HEK293 (cell line): ENCODE results near the gene SLC25A22.
A peak's percentile ranks its signal among the peaks of the same experiment; 100 is the strongest.

Experiments used
- BCL11B ChIP-seq: fragments of 450-650 bp; formaldehyde crosslinking; IDR thresholded peaks from 2 replicates; pipeline ENCODE4 v1.5.1; 2016; ENCODE audit warnings: low read depth, missing biosample characterization, missing genetic modification characterization
- EGR2 ChIP-seq: fragments of 450-650 bp; formaldehyde crosslinking; IDR thresholded peaks from 2 replicates; pipeline ENCODE4 v1.5.1; 2016; ENCODE audit warnings: low read depth, missing biosample characterization, missing genetic modification characterization
- OVOL3 ChIP-seq: fragments of 450-650 bp; formaldehyde crosslinking; IDR thresholded peaks from 2 replicates; pipeline ENCODE4 v1.5.1; 2016; ENCODE audit warnings: missing biosample characterization, missing genetic modification characterization
- SCRT1 ChIP-seq: fragments of 450-650 bp; formaldehyde crosslinking; IDR thresholded peaks from 2 replicates; pipeline ENCODE4 v1.5.1; 2016; ENCODE audit warnings: missing biosample characterization, missing genetic modification characterization, borderline replicate concordance
- SP7 ChIP-seq: fragments of 450-650 bp; formaldehyde crosslinking; IDR thresholded peaks from 2 replicates; pipeline ENCODE4 v1.5.1; 2016; ENCODE audit warnings: missing biosample characterization, missing genetic modification characterization
- ZBTB17 ChIP-seq: fragments of 450-650 bp; formaldehyde crosslinking; IDR thresholded peaks from 2 replicates; pipeline ENCODE4 v1.5.1; 2016; ENCODE audit warnings: missing biosample characterization, missing genetic modification characterization
- ZBTB21 ChIP-seq: fragments of 450-650 bp; formaldehyde crosslinking; IDR thresholded peaks from 2 replicates; pipeline ENCODE4 v1.5.1; 2017; ENCODE audit warnings: missing biosample characterization, missing genetic modification characterization
- ZBTB7A ChIP-seq: fragments of 450-650 bp; formaldehyde crosslinking; IDR thresholded peaks from 2 replicates; pipeline ENCODE4 v1.5.1; 2016; ENCODE audit warnings: low read depth, missing biosample characterization, missing genetic modification characterization
- ZEB2 ChIP-seq: fragments of 450-650 bp; formaldehyde crosslinking; IDR thresholded peaks from 2 replicates; pipeline ENCODE4 v1.5.1; 2016; ENCODE audit warnings: missing biosample characterization, missing genetic modification characterization
- ZIC2 ChIP-seq: fragments of 450-650 bp; formaldehyde crosslinking; IDR thresholded peaks from 2 replicates; pipeline ENCODE4 v1.5.1; 2016; ENCODE audit warnings: missing biosample characterization, missing genetic modification characterization
- ZNF140 ChIP-seq: fragments of 450-650 bp; formaldehyde crosslinking; IDR thresholded peaks from 2 replicates; pipeline ENCODE4 v1.5.1; 2016; ENCODE audit warnings: missing biosample characterization, missing genetic modification characterization
- ZNF157 ChIP-seq: fragments of 450-650 bp; formaldehyde crosslinking; IDR thresholded peaks from 2 replicates; pipeline ENCODE4 v1.5.1; 2016; ENCODE audit warnings: missing biosample characterization, missing genetic modification characterization
- ZNF248 ChIP-seq: fragments of 450-650 bp; formaldehyde crosslinking; IDR thresholded peaks from 2 replicates; pipeline ENCODE4 v1.5.1; 2017; ENCODE audit warnings: missing biosample characterization, missing genetic modification characterization
- ZNF292 ChIP-seq: fragments of 450-650 bp; formaldehyde crosslinking; IDR thresholded peaks from 2 replicates; pipeline ENCODE4 v1.5.1; 2016; ENCODE audit warnings: low read depth, missing biosample characterization, missing genetic modification characterization, borderline replicate concordance
- ZNF302 ChIP-seq: fragments of 450-650 bp; formaldehyde crosslinking; IDR thresholded peaks from 2 replicates; pipeline ENCODE4 v1.5.1; 2016; ENCODE audit warnings: missing biosample characterization, missing genetic modification characterization, low read depth
- ZNF341 ChIP-seq: fragments of 450-650 bp; formaldehyde crosslinking; IDR thresholded peaks from 2 replicates; pipeline ENCODE4; 2016; ENCODE audit warnings: low read depth, missing biosample characterization, missing genetic modification characterization
- ZNF350 ChIP-seq: fragments of 450-650 bp; formaldehyde crosslinking; IDR thresholded peaks from 2 replicates; pipeline ENCODE4 v1.5.0; 2017; ENCODE audit warnings: missing biosample characterization, mild to moderate bottlenecking, missing genetic modification characterization
- ZNF48 ChIP-seq: fragments of 450-650 bp; formaldehyde crosslinking; IDR thresholded peaks from 2 replicates; pipeline ENCODE4 v1.5.1; 2016; ENCODE audit warnings: missing biosample characterization, missing genetic modification characterization
- ZNF510 ChIP-seq: fragments of 450-650 bp; formaldehyde crosslinking; IDR thresholded peaks from 2 replicates; pipeline ENCODE4 v1.5.1; 2018; ENCODE audit warnings: mild to moderate bottlenecking, missing genetic modification characterization, missing biosample characterization; ENCODE audit not compliant: insufficient replicate concordance
- ZNF530 ChIP-seq: fragments of 450-650 bp; formaldehyde crosslinking; IDR thresholded peaks from 2 replicates; pipeline ENCODE4 v1.5.1; 2016; ENCODE audit warnings: low read depth, missing biosample characterization, missing genetic modification characterization
- ZNF561 ChIP-seq: fragments of 450-650 bp; IDR thresholded peaks from 2 replicates; pipeline ENCODE4 v1.5.1; 2018; ENCODE audit warnings: missing biosample characterization, missing genetic modification characterization, borderline replicate concordance
- ZNF610 ChIP-seq: fragments of 450-650 bp; formaldehyde crosslinking; IDR thresholded peaks from 2 replicates; pipeline ENCODE4 v1.5.1; 2016; ENCODE audit warnings: missing biosample characterization, missing genetic modification characterization, borderline replicate concordance
- ZNF626 ChIP-seq: fragments of 450-650 bp; sonication (Bioruptor Pico); formaldehyde crosslinking; IDR thresholded peaks from 2 replicates; pipeline ENCODE4 v1.5.1; 2018; ENCODE audit warnings: missing biosample characterization, missing genetic modification characterization, inconsistent platforms
- ZNF629 ChIP-seq: fragments of 450-650 bp; formaldehyde crosslinking; IDR thresholded peaks from 2 replicates; pipeline ENCODE4 v1.5.1; 2017; ENCODE audit warnings: missing biosample characterization, missing genetic modification characterization
- ZNF785 ChIP-seq: fragments of 450-650 bp; formaldehyde crosslinking; IDR thresholded peaks from 2 replicates; pipeline ENCODE4 v1.5.1; 2016; ENCODE audit warnings: missing biosample characterization, missing genetic modification characterization
- TF ChIP-seq, protein P1 (sequence below): fragments of 450-650 bp; formaldehyde crosslinking; IDR thresholded peaks from 2 replicates; pipeline ENCODE4 v1.5.1; 2016; ENCODE audit warnings: missing biosample characterization, missing genetic modification characterization
- TF ChIP-seq, protein P2 (sequence below): fragments of 450-650 bp; formaldehyde crosslinking; IDR thresholded peaks from 2 replicates; pipeline ENCODE4 v1.5.1; 2016; ENCODE audit warnings: missing biosample characterization, missing genetic modification characterization
- TF ChIP-seq, protein P3 (sequence below): sonication (generic); formaldehyde crosslinking; IDR thresholded peaks from 2 replicates; pipeline ENCODE4 v1.8.1; 2022; ENCODE audit warnings: mild to moderate bottlenecking, moderate library complexity, missing genetic modification reagents
- TF ChIP-seq, protein P4 (sequence below): fragments of 450-650 bp; formaldehyde crosslinking; IDR thresholded peaks from 2 replicates; pipeline ENCODE4; 2016; ENCODE audit warnings: missing biosample characterization, missing genetic modification characterization
- TF ChIP-seq, protein P5 (sequence below): fragments of 450-650 bp; formaldehyde crosslinking; IDR thresholded peaks from 2 replicates; pipeline ENCODE4 v1.5.1; 2016; ENCODE audit warnings: missing biosample characterization, missing genetic modification characterization
- TF ChIP-seq, protein P6 (sequence below): fragments of 450-650 bp; formaldehyde crosslinking; IDR thresholded peaks from 2 replicates; pipeline ENCODE4 v1.5.1; 2016; ENCODE audit warnings: missing biosample characterization, missing genetic modification characterization, borderline replicate concordance

Gene SLC25A22

DNA sequence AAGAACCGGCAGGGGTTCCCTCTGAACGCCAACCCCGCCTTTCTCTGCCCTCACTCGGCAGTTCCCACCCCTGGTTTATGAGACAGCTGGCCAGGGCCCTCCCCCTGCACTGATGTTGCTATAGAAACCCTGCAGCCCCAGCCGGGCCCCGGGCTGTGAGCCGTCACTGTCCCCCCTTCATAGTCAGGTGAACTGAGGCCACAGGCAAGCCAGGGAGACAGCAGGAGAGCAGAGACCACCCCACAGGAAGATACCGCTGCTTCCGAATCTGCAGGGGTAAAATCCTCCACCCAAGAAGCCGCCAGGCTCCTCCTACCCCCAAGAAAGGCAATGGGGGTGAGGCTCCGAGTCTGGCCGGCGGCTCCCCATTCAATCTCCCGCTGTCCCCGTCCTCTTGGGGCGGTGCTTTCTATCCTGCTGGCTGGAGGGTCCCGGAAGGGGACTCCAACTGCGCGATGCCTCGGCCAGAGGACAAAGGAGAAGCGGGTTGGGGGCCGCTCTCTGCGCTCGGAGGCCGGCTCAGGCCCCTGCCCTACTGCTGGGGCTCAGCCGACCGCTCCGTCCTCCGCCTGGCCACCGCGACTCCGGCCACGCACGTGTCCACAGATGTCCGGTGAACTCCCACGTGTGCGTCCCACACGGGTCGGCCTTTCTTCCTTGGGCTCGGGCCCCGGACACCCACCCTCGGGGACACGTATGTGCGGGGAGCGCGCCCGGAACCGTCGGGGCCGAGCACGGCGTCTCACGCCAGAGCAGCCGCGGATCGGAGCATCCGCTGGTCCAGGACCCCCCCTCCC lies 587 bp downstream of the SLC25A22 start (continued):
- TF ChIP-seq, protein P1, sequence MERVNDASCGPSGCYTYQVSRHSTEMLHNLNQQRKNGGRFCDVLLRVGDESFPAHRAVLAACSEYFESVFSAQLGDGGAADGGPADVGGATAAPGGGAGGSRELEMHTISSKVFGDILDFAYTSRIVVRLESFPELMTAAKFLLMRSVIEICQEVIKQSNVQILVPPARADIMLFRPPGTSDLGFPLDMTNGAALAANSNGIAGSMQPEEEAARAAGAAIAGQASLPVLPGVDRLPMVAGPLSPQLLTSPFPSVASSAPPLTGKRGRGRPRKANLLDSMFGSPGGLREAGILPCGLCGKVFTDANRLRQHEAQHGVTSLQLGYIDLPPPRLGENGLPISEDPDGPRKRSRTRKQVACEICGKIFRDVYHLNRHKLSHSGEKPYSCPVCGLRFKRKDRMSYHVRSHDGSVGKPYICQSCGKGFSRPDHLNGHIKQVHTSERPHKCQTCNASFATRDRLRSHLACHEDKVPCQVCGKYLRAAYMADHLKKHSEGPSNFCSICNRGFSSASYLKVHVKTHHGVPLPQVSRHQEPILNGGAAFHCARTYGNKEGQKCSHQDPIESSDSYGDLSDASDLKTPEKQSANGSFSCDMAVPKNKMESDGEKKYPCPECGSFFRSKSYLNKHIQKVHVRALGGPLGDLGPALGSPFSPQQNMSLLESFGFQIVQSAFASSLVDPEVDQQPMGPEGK (tag by site-specific recombination), result peak; percentile 81
- TF ChIP-seq ZNF530 (no peak), OVOL3 (tag by site-specific recombination) (no peak), SP7 (tag by site-specific recombination) (0 out of 2 replicates have a peak, but pooled peaks have one; percentile 16), ZNF140 (tag by site-specific recombination) (no peak), ZBTB17 (tag by site-specific recombination) (peak; percentile 56; the same call in 1 of the 2 replicates), ZEB2 (tag by site-specific recombination) (peak; percentile 54), SCRT1 (tag by site-specific recombination) (no peak), ZNF510 (tag by site-specific recombination) (no peak), ZNF157 (tag by site-specific recombination) (no peak), ZNF292 (tag by site-specific recombination) (no peak), BCL11B (tag by site-specific recombination) (peak; percentile 61; the same call in 1 of the 2 replicates), ZNF785 (tag by site-specific recombination) (no peak), ZNF248 (no peak), EGR2 (tag by site-specific recombination) (0 out of 2 replicates have a peak, but pooled peaks have one; percentile 23), ZNF561 (tag by site-specific recombination) (peak; percentile 30; the same call in 1 of the 2 replicates), ZIC2 (tag by site-specific recombination) (peak; percentile 89), ZNF629 (tag by site-specific recombination) (0 out of 2 replicates have a peak, but pooled peaks have one; percentile 13), ZNF302 (tag by site-specific recombination) (no peak), ZNF610 (tag by site-specific recombination) (no peak), ZNF626 (tag by site-specific recombination) (no peak), ZBTB7A (tag by site-specific recombination) (peak; percentile 90), ZBTB21 (no peak), ZNF341 (peak; percentile 95), ZNF48 (tag by site-specific recombination) (no peak), ZNF350 (tag by site-specific recombination) (no peak)
- TF ChIP-seq, protein P2, sequence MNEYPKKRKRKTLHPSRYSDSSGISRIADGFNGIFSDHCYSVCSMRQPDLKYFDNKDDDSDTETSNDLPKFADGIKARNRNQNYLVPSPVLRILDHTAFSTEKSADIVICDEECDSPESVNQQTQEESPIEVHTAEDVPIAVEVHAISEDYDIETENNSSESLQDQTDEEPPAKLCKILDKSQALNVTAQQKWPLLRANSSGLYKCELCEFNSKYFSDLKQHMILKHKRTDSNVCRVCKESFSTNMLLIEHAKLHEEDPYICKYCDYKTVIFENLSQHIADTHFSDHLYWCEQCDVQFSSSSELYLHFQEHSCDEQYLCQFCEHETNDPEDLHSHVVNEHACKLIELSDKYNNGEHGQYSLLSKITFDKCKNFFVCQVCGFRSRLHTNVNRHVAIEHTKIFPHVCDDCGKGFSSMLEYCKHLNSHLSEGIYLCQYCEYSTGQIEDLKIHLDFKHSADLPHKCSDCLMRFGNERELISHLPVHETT (tag by site-specific recombination), result no peak
- TF ChIP-seq, protein P3, sequence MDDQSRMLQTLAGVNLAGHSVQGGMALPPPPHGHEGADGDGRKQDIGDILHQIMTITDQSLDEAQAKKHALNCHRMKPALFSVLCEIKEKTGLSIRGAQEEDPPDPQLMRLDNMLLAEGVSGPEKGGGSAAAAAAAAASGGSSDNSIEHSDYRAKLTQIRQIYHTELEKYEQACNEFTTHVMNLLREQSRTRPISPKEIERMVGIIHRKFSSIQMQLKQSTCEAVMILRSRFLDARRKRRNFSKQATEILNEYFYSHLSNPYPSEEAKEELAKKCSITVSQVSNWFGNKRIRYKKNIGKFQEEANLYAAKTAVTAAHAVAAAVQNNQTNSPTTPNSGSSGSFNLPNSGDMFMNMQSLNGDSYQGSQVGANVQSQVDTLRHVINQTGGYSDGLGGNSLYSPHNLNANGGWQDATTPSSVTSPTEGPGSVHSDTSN (CRISPR knock-in tag), result no peak
- TF ChIP-seq, protein P4, sequence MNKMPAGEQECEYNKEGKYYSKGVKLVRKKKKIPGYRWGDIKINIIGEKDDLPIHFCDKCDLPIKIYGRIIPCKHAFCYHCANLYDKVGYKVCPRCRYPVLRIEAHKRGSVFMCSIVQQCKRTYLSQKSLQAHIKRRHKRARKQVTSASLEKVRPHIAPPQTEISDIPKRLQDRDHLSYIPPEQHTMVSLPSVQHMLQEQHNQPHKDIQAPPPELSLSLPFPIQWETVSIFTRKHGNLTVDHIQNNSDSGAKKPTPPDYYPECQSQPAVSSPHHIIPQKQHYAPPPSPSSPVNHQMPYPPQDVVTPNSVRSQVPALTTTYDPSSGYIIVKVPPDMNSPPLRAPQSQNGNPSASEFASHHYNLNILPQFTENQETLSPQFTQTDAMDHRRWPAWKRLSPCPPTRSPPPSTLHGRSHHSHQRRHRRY, result no peak
- TF ChIP-seq, protein P5, sequence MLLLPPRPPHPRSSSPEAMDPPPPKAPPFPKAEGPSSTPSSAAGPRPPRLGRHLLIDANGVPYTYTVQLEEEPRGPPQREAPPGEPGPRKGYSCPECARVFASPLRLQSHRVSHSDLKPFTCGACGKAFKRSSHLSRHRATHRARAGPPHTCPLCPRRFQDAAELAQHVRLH (tag by site-specific recombination), result no peak; the same call in 1 of the 2 replicates
- TF ChIP-seq, protein P6, sequence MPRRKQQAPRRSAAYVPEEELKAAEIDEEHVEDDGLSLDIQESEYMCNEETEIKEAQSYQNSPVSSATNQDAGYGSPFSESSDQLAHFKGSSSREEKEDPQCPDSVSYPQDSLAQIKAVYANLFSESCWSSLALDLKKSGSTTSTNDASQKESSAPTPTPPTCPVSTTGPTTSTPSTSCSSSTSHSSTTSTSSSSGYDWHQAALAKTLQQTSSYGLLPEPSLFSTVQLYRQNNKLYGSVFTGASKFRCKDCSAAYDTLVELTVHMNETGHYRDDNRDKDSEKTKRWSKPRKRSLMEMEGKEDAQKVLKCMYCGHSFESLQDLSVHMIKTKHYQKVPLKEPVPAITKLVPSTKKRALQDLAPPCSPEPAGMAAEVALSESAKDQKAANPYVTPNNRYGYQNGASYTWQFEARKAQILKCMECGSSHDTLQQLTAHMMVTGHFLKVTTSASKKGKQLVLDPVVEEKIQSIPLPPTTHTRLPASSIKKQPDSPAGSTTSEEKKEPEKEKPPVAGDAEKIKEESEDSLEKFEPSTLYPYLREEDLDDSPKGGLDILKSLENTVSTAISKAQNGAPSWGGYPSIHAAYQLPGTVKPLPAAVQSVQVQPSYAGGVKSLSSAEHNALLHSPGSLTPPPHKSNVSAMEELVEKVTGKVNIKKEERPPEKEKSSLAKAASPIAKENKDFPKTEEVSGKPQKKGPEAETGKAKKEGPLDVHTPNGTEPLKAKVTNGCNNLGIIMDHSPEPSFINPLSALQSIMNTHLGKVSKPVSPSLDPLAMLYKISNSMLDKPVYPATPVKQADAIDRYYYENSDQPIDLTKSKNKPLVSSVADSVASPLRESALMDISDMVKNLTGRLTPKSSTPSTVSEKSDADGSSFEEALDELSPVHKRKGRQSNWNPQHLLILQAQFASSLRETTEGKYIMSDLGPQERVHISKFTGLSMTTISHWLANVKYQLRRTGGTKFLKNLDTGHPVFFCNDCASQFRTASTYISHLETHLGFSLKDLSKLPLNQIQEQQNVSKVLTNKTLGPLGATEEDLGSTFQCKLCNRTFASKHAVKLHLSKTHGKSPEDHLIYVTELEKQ, result no peak
